Thoracic aorta (tissue), 2 donors: ENCODE results near the gene CHST7. TPM values are rescaled to one million over a fixed set of nuclear protein-coding genes. Genes with fewer than 3 reads are reported as not detected.
A peak's percentile ranks its signal among the peaks of the same experiment; 100 is the strongest.

Source experiments
- ATAC-seq: fragments of 150-250 bp; one replicate; pipeline ENCODE4 v1.8.0; 2017; ENCODE audit warnings: low read depth; ENCODE audit not compliant: insufficient number of reproducible peaks, low FRiP score
- DNase-seq: peaks from one replicate; pipeline ENCODE4 v3.0.0-alpha.2; 2020; ENCODE audit warnings: low spot score
- H3K27ac ChIP-seq, 2 donors: fragments of 200-600 bp; sonication (generic); 1 replicate in 1 of 2; 2 replicates in 1 of 2; pipeline ENCODE4 v1.5.1; 2016; ENCODE audit warnings: mild to moderate bottlenecking in 2 of 2, moderate library complexity in 2 of 2
- H3K27me3 ChIP-seq: fragments of 200-600 bp; sonication (generic); replicated peaks from 2 replicates; pipeline ENCODE4 v1.6.0; 2016; ENCODE audit warnings: mild to moderate bottlenecking; ENCODE audit not compliant: insufficient read depth
- H3K36me3 ChIP-seq: fragments of 200-600 bp; sonication (generic); one replicate; pipeline ENCODE4 v1.5.1; 2016
- H3K4me1 ChIP-seq, 2 donors: fragments of 200-600 bp; sonication (generic); 1 replicate in 1 of 2; 2 replicates in 1 of 2; pipeline versions ENCODE4 v1.5.1 to v1.6.0; 2016; ENCODE audit warnings: low read depth in 2 of 2, mild to moderate bottlenecking in 1 of 2; ENCODE audit not compliant: control insufficient read depth in 1 of 2
- H3K4me3 ChIP-seq: fragments of 200-600 bp; sonication (generic); 2 replicates; pipeline ENCODE4 v1.5.1; 2016; ENCODE audit warnings: mild to moderate bottlenecking
- H3K9me3 ChIP-seq: fragments of 200-600 bp; sonication (generic); 2 replicates; pipeline ENCODE4 v1.5.1; 2016
- CTCF ChIP-seq: fragments of 200-600 bp; sonication (generic); IDR thresholded peaks from one replicate; pipeline ENCODE4 v1.5.1; 2019; ENCODE audit warnings: antibody characterized with exemption
- total RNA-seq, 2 donors: library from RNA; depleted of rRNA; stranded (reverse); fragments of >200 nt; gene quantifications; one replicate each; pipeline versions ENCODE4 v1.1.0 to v1.2.3, GENCODE V29; 2016

Gene CHST7
- total RNA-seq, 2 donors from 2014 or later = 28.0 to 33.5 TPM

GRCh38 chrX:46554942-46555341, 18.6 kb upstream of the CHST7 start:
- Histone ChIP-seq H3K27me3 (no peaks in the 10 kb centered on the region), H3K36me3 (no peaks in the 10 kb centered on the region), H3K4me1 (no peaks in the 10 kb centered on the region), H3K4me3 (no peak overlapping the region), H3K9me3 (no peaks in the 10 kb centered on the region), H3K27ac (no peak overlapping the region)
- DNase-seq (no peak), ATAC-seq (no peak)
- TF ChIP-seq CTCF = peak; percentile 15

GRCh38 chrX:46559062-46559461, 14.5 kb upstream of the CHST7 start:
- Histone ChIP-seq H3K36me3 (no peaks in the 10 kb centered on the region), H3K4me1 (peaks cover 0 to 12% of the 10 kb centered on the region in 2 donors), H3K4me3 (no peak overlapping the region), H3K9me3 (no peaks in the 10 kb centered on the region), H3K27ac (no peak overlapping the region), H3K27me3 (no peaks in the 10 kb centered on the region)
- DNase-seq = no peak
- no peak for ATAC-seq
- TF ChIP-seq CTCF = no peak

GRCh38 chrX:46561824-46562657, 11.5 kb upstream of the CHST7 start:
- H3K36me3 ChIP-seq = no peaks in the 10 kb centered on the region
- ATAC-seq = no peak
- H3K9me3 ChIP-seq = no peaks in the 10 kb centered on the region
- H3K27me3 ChIP-seq = no peaks in the 10 kb centered on the region
- H3K27ac ChIP-seq = peak overlapping the region in 1 of 2 donors; percentile 38
- H3K4me1 ChIP-seq = peaks cover 0 to 12% of the 10 kb centered on the region in 2 donors
- no peak overlapping the region for H3K4me3 ChIP-seq
- TF ChIP-seq CTCF = no peak
- no peak for DNase-seq

- DNase-seq (no peak), ATAC-seq (no peak)
- no peaks in the 10 kb centered on the region for H3K27me3 ChIP-seq
These were observed 6.2 kb upstream of the CHST7 start for GRCh38 chrX:46567388-46567787.

GRCh38 chrX:46569621-46570020, 3.9 kb upstream of the CHST7 start:
- no peak for DNase-seq
- Histone ChIP-seq H3K4me3 (no peak overlapping the region), H3K9me3 (no peaks in the 10 kb centered on the region), H3K36me3 (no peaks in the 10 kb centered on the region), H3K27me3 (no peaks in the 10 kb centered on the region), H3K27ac (no peak overlapping the region), H3K4me1 (no peaks in the 10 kb centered on the region)
- no peak for ATAC-seq
- no peak for TF ChIP-seq CTCF

More at GRCh38 chrX:46567388-46567787, 6.2 kb upstream of the CHST7 start:
- no peak overlapping the region for H3K27ac ChIP-seq
- H3K36me3 ChIP-seq = no peaks in the 10 kb centered on the region
- H3K4me3 ChIP-seq = no peak overlapping the region
- TF ChIP-seq CTCF = no peak
- no peaks in the 10 kb centered on the region for H3K9me3 ChIP-seq
- peaks cover 0 to 2% of the 10 kb centered on the region in 2 donors for H3K4me1 ChIP-seq
